ENCODE results near the gene PDE6D. TPM values are rescaled to one million over a fixed set of nuclear protein-coding genes. Genes with fewer than 3 reads are reported as not detected.
A peak's percentile ranks its signal among the peaks of the same experiment; 100 is the strongest.

PDE6D gene
- total and polyA plus RNA-seq, 2 of the 13 experiments (the other 11 are each of a cell fraction or from before 2014, with no cell fraction given), result 14.1 to 23.2 TPM

DNA sequence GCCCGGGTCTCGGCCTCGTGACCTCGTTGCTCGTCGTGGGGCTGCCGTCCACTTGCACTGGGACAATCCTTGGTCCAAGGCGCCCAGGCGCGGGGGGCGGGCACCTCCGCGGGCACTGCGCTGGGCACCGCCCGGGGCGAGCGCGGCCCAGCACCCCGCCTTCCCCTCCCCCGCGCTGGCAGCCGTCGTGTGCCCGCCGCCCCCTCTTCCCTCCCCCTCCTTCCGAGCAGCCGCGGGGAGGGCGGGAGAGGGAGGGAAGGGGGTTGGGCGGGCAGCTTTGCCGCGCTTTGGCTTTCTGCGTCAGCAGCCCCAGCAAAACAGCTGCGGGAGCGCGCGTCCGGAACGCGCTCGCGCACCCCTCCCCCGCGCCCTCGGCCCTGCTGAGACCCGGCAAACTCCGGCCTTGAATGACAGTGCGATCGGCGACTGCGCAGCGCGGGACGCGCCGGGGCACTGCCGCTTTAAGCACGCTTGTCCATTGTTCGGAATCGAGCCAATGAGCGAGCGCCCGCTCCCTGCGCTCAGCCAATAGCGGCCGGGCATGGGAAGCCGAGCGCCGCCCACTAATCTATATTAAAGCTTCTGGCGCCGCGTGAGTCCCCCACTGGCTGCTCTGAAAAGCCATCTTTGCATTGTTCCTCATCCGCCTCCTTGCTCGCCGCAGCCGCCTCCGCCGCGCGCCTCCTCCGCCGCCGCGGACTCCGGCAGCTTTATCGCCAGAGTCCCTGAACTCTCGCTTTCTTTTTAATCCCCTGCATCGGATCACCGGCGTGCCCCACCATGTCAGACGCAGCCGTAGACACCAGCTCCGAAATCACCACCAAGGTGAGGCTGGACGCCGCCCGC lies 72.9 kb downstream of the PDE6D start, which contains the start of gene PTMA (continued):
- TF ChIP-seq THAP9 (CRISPR knock-in tag; IDR thresholded peaks at IDR 0.05; ENCODE audit: borderline replicate concordance) (peak; percentile 93), RFXAP (CRISPR knock-in tag; IDR thresholded peaks at IDR 0.05; ENCODE audit: borderline replicate concordance) (peak; percentile 74), TBX3 (IDR thresholded peaks at IDR 0.05; ENCODE audit: borderline replicate concordance) (no peak), NCOA2 (CRISPR knock-in tag; IDR thresholded peaks at IDR 0.05) (no peak), MEIS2 (CRISPR knock-in tag; IDR thresholded peaks at IDR 0.05) (peak; percentile 10; the same call in 1 of the 2 replicates), GZF1 (CRISPR knock-in tag; IDR thresholded peaks at IDR 0.05) (no peak), ZNF597 (CRISPR knock-in tag; IDR thresholded peaks at IDR 0.05) (no peak), ZFP41 (CRISPR knock-in tag; IDR thresholded peaks at IDR 0.05; ENCODE audit: borderline replicate concordance) (peak; percentile 53; the same call in 1 of the 2 replicates), PRMT3 (CRISPR knock-in tag; IDR thresholded peaks at IDR 0.05; ENCODE audit: borderline replicate concordance, low read depth) (no peak), ZBTB21 (CRISPR knock-in tag; IDR thresholded peaks at IDR 0.05) (peak; percentile 50), ARID3A (IDR thresholded peaks at IDR 0.05; ENCODE audit: low read depth, low read length) (no peak), ZNF225 (CRISPR knock-in tag; IDR thresholded peaks at IDR 0.05) (no peak; the same call in 1 of the 2 replicates), ZFP36 (IDR thresholded peaks at IDR 0.05; ENCODE audit: borderline replicate concordance, low read depth, low read length, partially characterized antibody) (no peak), HIC2 (CRISPR knock-in tag; IDR thresholded peaks at IDR 0.05; ENCODE audit: low read depth) (peak; percentile 75; the same call in 1 of the 2 replicates), ZNF781 (CRISPR knock-in tag; IDR thresholded peaks at IDR 0.05; ENCODE audit: borderline replicate concordance, not compliant biosample characterization) (peak; percentile 63), ZNF790 (CRISPR knock-in tag; IDR thresholded peaks at IDR 0.05; ENCODE audit: borderline replicate concordance) (no peak; the same call in 1 of the 2 replicates), BORCS8-MEF2B (CRISPR knock-in tag; IDR thresholded peaks at IDR 0.05) (peak; percentile 63; the same call in 1 of the 2 replicates), BRCA1 (CRISPR knock-in tag; IDR thresholded peaks at IDR 0.05) (no peak; the same call in none of the 2 replicates), HDAC2 (CRISPR knock-in tag; IDR thresholded peaks at IDR 0.05) (no peak)
- TF ChIP-seq, protein P1, sequence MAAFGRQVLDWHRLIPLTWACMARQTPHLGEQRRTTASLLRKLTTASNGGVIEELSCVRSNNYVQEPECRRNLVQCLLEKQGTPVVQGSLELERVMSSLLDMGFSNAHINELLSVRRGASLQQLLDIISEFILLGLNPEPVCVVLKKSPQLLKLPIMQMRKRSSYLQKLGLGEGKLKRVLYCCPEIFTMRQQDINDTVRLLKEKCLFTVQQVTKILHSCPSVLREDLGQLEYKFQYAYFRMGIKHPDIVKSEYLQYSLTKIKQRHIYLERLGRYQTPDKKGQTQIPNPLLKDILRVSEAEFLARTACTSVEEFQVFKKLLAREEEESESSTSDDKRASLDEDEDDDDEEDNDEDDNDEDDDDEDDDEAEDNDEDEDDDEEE (CRISPR knock-in tag; IDR thresholded peaks at IDR 0.05), result peak; percentile 84; the same call in 1 of the 2 replicates
